ENCODE measurements around the gene PILRB.

The PILRB gene

GRCh38 chr7:100384628-100385294 is 26.8 kb downstream of the PILRB start:
- Histone ChIP-seq H4K20me1 (ENCODE audit: insufficient read depth) (no peaks in the 10 kb centered on the region), H3K4me1 (ENCODE audit: low read depth, poor library complexity, severe bottlenecking) (no peaks in the 10 kb centered on the region), H3K27me3 (ENCODE audit: insufficient read depth, low read depth) (no peaks in the 10 kb centered on the region), H3K79me2 (ENCODE audit: insufficient read depth, low read depth) (no peaks in the 10 kb centered on the region), H3K36me3 (ENCODE audit: insufficient read depth) (no peaks in the 10 kb centered on the region), H3K9ac (no peak overlapping the region), H2AFZ (ENCODE audit: low read depth) (no peak overlapping the region), H3K4me2 (no peak overlapping the region), H3K27ac (no peak overlapping the region), H3K4me3 (IDR thresholded peaks at IDR 0.05; ENCODE audit: insufficient read depth, low read depth, low read length) (no peak overlapping the region)
- no peak for TF ChIP-seq CTCF (conservative IDR thresholded peaks at IDR 0.05; ENCODE audit: low read depth, low read length)

- Histone ChIP-seq H3K79me2 (ENCODE audit: insufficient read depth, low read depth) (no peaks in the 10 kb centered on the region), H3K4me3 (IDR thresholded peaks at IDR 0.05; ENCODE audit: insufficient read depth, low read depth, low read length) (no peak overlapping the region), H4K20me1 (ENCODE audit: insufficient read depth) (no peaks in the 10 kb centered on the region), H2AFZ (ENCODE audit: low read depth) (no peak overlapping the region), H3K36me3 (ENCODE audit: insufficient read depth) (no peaks in the 10 kb centered on the region), H3K27ac (no peak overlapping the region), H3K27me3 (ENCODE audit: insufficient read depth, low read depth) (no peaks in the 10 kb centered on the region; the same call in 1 of the 2 replicates), H3K9ac (no peak overlapping the region), H3K4me2 (no peak overlapping the region), H3K4me1 (ENCODE audit: low read depth, poor library complexity, severe bottlenecking) (no peaks in the 10 kb centered on the region)
- no peak for TF ChIP-seq CTCF (conservative IDR thresholded peaks at IDR 0.05; ENCODE audit: low read depth, low read length)
Measured at GRCh38 chr7:100386940-100387339, 29.0 kb downstream of the PILRB start.

GRCh38 chr7:100387695-100388094 is 29.8 kb downstream of the PILRB start:
- no peak overlapping the region for H3K4me2 ChIP-seq
- H3K27me3 ChIP-seq (ENCODE audit: insufficient read depth, low read depth), result no peaks in the 10 kb centered on the region; the same call in 1 of the 2 replicates
- H3K36me3 ChIP-seq (ENCODE audit: insufficient read depth), result no peaks in the 10 kb centered on the region
- H2AFZ ChIP-seq (ENCODE audit: low read depth), result no peak overlapping the region
- no peaks in the 10 kb centered on the region for H3K79me2 ChIP-seq (ENCODE audit: insufficient read depth, low read depth)
- no peak overlapping the region for H3K4me3 ChIP-seq (IDR thresholded peaks at IDR 0.05; ENCODE audit: insufficient read depth, low read depth, low read length)
- H4K20me1 ChIP-seq (ENCODE audit: insufficient read depth), result no peaks in the 10 kb centered on the region
- no peak for TF ChIP-seq CTCF (conservative IDR thresholded peaks at IDR 0.05; ENCODE audit: low read depth, low read length)
- H3K9ac ChIP-seq, result no peak overlapping the region
- no peak overlapping the region for H3K27ac ChIP-seq
- H3K4me1 ChIP-seq (ENCODE audit: low read depth, poor library complexity, severe bottlenecking), result no peaks in the 10 kb centered on the region

- Histone ChIP-seq H3K79me2 (ENCODE audit: insufficient read depth, low read depth) (no peaks in the 10 kb centered on the region), H3K4me2 (no peak overlapping the region), H3K4me3 (IDR thresholded peaks at IDR 0.05; ENCODE audit: insufficient read depth, low read depth, low read length) (no peak overlapping the region), H3K27ac (no peak overlapping the region), H3K9ac (no peak overlapping the region), H3K4me1 (ENCODE audit: low read depth, poor library complexity, severe bottlenecking) (peaks cover 2% of the 10 kb centered on the region), H4K20me1 (ENCODE audit: insufficient read depth) (no peaks in the 10 kb centered on the region), H3K27me3 (ENCODE audit: insufficient read depth, low read depth) (no peaks in the 10 kb centered on the region; the same call in 1 of the 2 replicates), H3K36me3 (ENCODE audit: insufficient read depth) (no peaks in the 10 kb centered on the region), H2AFZ (ENCODE audit: low read depth) (no peak overlapping the region)
- no peak for TF ChIP-seq CTCF (conservative IDR thresholded peaks at IDR 0.05; ENCODE audit: low read depth, low read length)
Measured at GRCh38 chr7:100389437-100390088, 31.6 kb downstream of the PILRB start.

All from KMS-11 (cell line).